Suprapubic skin (tissue), 4 donors: Measurements from ENCODE around the gene PTPRM.

Source experiments
- CTCF ChIP-seq, 2 donors: fragments of 200-600 bp in 1 of 2; fragments of 450-650 bp in 1 of 2; sonication (generic) in 1 of 2; IDR thresholded peaks; one replicate each; pipeline ENCODE4 v1.5.1; 2016 to 2019; ENCODE audit warnings: antibody characterized with exemption in 2 of 2, mild to moderate bottlenecking in 1 of 2, moderate library complexity in 1 of 2
- POLR2A ChIP-seq, 2 donors: fragments of 450-650 bp; IDR thresholded peaks; one replicate each; pipeline ENCODE4 v1.6.1; 2017; ENCODE audit warnings: antibody characterized with exemption in 2 of 2, mild to moderate bottlenecking in 2 of 2, moderate library complexity in 2 of 2
- POLR2AphosphoS5 ChIP-seq, 3 donors: sonication (generic); formaldehyde crosslinking; IDR thresholded peaks; one replicate each; pipeline ENCODE4 v1.6.1; 2017; ENCODE audit warnings: antibody characterized with exemption in 3 of 3

GRCh38 chr18:7684966-7685365 is 117.8 kb downstream of the PTPRM start:
- TF ChIP-seq CTCF (IDR thresholded peaks at IDR 0.05) (no peak), POLR2AphosphoS5 (IDR thresholded peaks at IDR 0.05) (no peak), POLR2A (IDR thresholded peaks at IDR 0.05) (no peak)
